ENCODE data around the gene ABHD2. TPM values are rescaled to one million over a fixed set of nuclear protein-coding genes. Genes with fewer than 3 reads are reported as not detected.
"Not testable (repeated sequence)": the region's sequence is repeated elsewhere in the genome, so short reads cannot be mapped to it uniquely, and the experiment has no call there.

The ABHD2 gene
- polyA plus RNA-seq, 1 donor, result 34.5 TPM

DNA sequence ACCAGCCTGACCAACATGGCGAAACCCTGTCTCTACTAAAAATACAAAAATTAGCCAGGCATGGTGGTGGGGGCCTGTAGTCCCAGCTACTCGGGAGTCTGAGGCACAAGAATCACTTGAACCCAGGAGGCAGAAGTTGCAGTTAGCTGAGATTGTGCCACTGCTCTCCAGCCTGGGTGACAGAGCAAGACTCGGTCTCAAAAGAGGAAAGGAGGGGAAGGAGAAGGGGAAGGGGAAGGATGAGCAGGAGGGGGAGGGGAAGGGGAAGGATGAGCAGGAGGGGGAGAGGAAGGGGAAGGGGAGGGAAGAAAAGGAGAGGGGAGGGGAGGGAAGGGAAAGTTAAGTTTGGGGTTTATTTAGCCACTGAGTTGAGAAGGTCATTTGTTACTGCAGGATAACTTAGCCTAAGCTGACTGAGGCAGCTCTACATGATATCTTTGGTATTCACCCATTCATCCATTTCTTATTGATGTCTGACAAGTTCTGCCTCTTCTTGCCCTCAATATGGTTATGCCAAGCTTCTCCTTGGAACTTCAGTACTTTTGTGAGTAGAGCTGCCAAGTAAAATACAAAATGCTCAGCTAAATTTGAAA lies 15.9 kb upstream of the ABHD2 start:
- DNase-seq, result no peak

DNA sequence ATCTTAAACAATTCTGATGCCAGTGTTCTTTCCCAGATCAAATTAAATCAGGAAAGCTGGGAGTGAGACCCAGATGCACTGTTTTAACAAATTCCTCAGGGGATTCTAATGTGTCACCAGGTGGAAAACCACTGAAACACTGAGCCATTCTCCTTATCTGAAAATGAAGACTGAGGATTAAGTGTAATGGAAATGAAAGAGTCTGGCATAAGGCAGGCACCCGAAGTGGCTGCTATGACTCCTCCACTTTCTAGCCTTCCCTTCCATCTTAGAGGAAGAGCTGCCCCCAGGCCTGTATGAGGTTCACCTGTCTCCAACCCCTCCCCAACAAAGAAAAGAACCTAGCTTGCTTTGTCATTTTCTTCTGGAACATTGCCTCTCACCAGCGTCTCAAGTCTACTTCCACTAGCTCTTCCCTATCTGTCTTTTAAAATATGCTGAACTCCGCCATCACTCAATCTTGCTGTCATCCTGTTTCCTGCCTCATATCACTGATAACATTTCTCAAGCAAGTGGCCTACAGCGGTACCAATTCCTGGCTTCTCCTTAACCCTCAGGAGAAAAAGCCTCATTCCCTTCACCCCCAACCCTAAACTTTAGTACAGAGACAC lies 13.7 kb upstream of the ABHD2 start:
- no peak for DNase-seq

DNA sequence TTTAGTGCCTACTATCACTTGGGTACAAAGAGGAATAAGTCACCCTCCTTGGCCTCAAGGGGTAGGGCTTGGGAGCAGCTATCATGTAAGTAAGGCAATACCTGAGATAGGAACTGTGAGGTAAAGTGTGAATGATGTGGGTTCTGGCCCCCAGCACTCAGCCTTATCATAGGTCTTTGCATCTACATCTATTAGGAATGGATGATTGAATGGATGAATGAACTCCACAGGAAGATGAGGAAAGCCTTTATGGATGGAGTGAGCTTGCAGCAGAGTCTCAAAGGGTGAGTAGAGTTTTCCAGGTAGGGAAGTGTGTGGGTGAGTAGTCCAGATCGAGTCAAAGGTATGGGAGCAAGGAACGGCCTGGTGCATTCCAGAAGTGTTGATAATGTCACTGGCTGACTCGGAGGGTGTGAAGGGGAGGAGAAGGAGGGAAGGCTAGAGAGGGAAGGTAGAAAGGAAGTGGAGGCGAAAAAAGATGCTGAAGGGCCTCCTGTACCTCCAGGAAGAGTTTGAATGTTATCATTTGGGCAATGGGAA lies 13.1 kb upstream of the ABHD2 start:
- no peak for DNase-seq

DNA sequence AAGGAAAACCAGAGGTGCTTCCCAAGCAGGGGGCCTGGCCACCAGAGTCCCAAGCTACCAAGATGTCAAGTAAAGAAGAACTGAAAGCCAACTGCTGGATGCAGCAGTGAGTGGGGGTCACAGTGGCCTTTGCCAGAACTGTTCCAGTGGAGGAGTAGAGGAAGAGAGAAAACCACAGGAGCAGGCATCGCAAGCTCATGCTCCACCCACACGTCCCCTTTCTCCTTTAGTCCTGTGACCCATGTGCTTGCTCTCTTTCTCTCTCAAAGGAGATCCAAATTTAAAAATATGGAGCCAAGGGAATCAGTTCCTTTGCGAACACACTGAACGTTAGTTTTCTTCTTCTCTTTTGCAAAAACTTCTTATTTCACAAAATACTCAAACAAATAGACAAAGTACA lies 12.4 kb upstream of the ABHD2 start:
- DNase-seq, result no peak

DNA sequence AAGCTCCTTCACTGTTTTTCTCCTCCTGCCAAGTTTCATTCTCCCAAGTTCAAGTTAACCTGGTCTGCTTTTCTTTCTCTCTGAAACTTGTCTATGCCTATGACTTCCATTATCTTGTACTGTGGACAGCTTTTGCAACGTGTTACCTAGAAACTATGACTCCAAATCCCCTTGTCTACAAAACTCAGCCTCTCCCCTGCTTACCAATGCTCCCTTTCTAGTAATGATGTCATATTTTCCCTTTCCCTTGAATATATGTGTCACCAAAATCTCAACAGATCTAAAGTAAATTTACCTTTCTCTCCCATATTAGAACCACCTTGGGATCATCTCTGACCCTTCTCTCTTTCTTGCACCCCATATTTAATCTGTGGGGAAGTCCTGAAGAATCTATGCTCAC lies 10.5 kb upstream of the ABHD2 start:
- DNase-seq, result no peak

DNA sequence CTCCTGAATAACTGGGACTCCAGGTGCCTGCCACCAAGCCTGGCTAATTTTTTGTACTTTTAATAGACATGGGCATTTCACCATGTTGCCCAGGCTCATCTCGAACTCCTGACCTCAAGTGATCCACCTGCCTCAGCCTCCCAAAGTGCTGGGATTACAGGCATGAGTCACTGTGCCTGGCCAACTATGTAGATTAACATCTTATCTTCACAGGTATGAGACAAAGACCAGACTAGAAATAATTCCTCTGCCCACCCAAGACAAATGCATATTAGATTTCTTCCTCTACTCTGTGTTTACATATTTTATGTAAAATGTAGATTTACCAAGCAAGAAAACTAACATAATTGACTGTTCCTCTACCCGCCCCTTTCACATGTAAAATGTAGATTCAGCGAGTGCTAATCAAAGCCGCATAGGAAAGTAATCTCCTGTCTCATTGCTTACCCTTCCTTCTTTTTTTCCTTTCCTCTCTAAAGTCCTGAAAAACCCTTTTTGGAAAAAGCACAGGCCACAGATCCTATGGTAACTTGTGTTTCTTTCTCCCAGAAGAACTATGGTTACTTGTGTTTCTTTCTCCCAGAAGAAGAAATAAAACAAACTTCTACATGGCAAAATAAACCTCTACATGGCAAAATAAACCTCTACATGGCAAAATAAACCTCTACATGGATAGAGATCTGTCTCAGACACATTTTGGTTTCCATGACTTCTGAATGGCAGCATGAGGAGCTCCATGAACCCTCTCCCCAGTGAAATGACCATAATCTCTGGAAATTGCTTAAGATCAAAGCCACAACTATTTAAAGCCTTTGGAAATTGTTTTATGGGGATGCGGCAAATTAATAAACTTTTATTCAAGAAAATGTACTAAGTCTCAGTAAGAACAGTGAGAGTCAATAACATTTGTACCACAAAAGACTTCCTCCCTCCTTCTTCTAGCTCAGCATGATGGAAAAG lies 9.1 kb upstream of the ABHD2 start:
- DNase-seq, result no peak

DNA sequence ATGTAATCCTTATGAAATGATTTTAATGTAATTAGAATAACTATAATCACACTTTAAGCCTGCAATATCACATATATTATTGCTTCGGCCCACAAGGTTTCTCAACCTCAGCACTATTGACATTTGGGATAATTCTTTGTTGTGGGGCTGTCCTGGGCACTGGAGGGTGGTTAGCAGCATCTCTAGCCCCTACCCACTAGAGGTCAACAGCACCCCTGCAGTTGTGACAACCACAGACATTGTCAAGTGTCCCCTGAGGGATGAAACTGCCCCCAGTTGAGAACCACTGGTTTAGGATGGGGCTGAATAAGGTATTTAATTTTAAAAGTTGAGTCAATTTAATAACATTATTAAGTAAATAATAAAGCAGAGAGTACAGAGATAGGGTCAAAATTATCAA lies 6.4 kb upstream of the ABHD2 start:
- DNase-seq, result no peak

DNA sequence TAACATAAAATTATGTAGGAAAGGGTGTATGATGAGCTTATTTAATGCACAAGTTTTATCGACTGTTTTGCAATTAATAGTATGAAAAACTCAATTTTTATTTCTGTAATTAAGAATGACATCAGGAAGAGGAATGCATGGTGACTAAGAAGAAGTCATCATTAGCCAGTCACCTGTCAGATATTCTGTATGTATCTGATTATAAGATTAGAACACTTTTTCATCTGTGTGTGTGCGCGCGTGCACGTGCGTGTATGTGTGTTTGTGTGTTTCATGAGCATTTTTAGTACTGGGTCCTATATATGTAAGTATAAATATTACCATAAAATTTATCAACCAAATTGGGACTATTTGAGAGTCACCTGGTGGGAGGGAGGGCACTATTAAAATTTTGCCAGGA lies 5.0 kb upstream of the ABHD2 start:
- no peak for DNase-seq

DNA sequence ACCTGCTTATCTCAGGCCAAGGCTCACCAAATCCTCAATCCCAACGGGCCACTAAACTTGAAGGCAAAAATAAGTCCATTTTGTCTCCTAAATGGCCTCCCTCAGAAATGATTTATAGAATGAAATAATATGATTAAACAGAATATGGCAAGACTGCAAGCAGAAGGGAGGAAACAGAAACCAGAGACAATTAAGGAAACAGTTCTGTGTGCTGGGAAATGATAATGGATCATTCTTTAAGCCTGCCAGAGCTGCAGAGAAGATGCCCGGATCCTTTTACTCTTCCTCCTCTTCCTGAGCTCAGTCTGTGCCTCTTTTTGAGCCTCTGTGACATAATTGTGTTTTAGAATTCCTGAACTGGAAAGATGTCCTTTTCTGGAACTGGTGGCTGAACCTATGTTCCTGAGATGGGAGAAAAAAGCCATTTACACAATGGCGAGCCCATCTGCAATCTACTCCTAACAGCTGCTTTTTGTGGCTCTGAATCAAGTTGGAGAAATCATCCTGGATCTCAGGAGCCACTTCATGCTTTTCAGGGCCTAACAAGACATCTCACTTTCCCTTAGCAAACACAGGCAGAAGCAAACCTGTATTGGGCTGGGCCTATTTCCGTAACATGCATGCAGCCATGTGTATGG lies 2.8 kb upstream of the ABHD2 start:
- DNase-seq, result no peak

DNA sequence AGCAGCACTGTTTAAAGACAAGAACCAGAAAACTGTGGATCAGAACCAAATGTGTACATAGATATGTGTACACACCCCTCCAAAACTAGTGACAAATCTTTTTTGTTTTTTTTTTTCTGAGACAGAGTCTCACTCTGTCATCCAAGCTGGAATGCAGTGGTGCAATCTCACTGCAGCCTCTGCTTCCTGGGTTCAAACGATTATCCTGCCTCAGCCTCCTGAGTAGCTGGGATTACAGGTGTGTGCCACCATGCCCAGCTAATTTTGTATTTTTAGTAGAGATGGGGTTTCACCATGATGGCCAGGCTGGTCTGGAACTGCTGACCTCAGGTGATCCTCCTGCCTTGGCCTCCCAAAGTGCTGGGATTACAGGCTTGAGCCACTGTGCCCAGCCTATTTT lies 2.3 kb upstream of the ABHD2 start:
- DNase-seq, result not testable (repeated sequence)

DNA sequence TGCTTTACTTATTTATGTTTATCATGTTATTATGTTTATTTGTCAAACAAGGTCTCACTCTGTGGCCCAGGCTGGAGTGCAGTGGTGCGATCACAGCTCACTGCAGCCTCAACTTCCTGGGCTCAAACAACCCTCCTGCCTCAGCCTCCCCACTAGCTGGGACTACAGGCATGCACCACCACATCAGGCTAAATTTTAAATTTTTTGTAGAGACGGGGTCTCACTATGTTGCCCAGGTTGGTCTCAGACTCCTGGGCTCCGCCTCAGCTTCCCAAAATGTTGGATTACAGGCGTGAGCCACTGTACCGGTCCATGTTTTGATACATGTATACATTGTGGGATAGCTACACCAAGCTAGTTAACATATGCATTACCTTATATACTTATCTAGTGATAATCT lies 1.9 kb upstream of the ABHD2 start:
- not testable (repeated sequence) for DNase-seq

DNA sequence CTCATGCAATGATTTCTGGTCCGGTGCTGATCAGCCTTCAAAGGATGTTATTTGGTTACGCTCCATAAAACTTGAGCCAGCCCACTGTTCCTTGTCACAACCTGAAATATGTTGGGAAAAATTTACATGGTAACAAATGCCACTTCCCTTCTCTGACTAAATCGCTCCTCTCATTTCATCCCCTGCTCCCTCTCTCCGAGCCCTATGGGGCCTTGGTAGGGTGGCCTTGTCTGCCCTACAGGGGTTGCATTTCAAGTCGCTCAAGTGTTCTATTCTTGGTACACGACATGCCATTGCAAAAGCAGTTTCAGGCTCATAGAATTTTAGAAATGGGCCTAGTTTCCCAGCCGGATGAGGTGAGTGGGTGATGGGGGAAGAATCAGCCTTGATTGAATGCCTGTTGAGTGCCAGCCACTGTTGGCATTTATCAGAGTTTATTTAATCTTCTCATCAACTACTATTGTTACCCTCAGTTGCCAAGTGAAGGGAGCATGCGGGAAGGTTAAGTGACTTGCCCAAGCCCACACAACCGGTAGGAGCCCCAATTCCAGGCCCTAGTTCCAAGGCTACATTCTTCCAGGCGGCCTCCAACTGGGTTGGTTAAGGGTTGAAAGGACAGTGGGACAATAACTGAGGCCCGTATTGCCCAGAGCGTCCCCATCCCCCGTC lies 961 bp upstream of the ABHD2 start:
- DNase-seq, result no peak

DNA sequence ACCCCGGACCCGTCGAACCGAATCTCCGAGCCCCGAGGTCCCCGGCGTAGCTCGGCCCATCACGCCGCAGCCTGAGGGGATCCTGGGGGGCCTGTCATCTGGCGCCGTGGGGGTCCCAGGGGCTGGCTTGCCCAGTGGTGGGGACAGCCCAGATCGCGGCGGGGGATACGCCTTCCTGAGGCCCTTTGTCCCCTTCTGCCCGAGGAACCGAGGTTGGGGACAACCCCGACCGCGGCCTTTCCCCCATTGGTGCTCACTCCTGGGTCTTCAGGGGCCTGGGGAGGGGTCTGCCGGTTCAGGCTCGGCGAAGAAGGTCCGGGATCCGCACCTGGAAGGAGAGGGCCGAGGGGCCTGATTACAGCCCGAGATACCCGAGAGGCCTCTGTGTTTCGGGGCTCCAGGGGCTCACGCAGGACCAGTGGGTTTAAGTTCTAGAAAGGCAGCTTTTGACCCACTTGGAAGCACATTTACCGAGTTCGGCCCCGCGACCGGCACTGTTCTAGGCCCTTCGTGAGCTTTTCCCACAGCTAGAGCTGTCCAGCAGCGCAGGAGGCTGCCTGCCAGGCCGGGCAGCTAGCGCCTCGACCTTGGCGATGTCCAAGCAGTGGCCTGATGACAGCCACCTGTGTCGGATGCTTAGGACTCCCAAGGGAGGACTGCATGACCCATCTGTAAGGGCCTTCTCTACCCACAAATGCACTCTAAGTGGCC lies 504 bp downstream of the ABHD2 start:
- DNase-seq, result no peak

DNA sequence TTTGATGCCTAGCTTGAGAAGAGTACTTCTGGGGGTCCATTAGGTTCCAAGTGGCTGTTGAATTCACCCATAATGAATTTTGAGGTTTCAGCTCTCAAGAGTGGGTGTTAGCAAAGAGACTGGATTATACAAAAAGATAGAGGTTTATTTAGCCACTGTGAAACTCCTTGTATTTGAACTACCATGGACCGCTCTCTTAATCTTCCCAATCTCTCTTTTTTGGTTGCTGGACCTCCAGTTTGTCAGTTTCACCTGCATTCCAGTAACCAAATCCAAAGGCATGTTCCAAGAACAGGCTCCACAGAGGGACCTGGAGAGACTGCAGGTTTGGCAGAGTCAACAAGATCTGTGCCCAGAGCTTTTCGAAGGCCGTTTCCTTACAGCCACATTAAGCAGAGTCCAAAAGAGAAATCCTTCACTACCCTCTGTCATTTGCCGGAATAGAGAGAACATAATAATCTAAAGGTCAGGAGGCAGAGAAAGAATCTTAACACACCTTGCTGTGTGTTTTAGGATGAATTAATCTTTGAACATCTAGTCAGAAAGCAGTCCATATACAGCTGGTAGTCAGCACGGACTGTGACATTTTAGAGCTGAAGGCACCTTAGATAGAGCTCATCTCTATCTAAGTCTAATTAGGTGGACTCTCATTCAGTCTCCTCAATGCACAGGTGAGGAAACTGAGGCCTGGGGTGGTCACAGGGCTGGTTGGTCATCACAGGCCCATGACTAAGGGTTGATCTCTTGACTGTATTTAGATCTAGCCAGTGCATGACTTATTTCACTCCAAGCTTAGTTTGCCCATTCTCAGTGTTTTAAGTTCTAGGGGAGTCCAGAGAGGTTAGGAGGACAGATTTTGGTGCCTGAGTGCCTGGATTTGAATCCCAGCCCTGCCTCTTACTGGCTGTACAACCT lies 1.3 kb downstream of the ABHD2 start:
- DNase-seq, result no peak

DNA sequence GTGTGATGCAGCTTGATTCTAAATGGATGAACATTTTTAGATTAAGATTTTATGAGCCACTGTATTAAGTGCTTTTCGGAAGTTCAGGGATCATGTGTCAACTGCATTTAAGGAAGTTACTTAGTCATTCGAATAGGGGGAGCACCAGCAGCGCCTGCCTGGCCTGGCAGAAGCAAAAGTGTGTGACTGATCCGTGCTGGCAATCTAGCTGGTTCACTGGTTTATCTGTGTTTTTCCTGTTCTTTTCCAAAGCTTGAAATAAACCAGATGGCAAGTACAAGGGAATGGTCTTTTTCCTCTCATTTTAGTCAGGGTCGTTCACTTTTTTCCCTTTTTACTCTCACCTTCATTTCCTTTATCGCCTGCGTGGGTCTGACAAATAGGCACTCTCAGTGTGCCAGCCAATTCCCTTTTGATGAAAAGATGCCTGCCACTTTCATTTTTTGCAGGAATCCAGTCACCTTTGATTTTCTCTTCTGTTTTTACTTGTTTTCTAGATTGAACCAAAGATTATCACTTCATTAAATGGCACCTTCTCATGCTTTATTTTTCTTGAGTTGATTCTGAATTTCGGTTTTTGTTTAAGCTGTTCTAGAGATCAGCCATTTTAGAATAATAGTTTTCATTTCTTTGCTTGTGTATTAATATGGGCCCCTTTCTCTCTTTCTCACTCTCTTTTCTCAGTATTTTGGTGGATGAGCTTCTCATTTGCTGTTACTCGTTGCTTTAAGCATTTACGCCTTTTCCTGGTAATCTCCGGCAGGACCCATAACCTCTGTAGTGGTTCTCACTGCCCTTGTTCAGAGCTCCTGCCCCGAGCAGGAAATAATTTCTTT lies 2.8 kb downstream of the ABHD2 start:
- no peak for DNase-seq

DNA sequence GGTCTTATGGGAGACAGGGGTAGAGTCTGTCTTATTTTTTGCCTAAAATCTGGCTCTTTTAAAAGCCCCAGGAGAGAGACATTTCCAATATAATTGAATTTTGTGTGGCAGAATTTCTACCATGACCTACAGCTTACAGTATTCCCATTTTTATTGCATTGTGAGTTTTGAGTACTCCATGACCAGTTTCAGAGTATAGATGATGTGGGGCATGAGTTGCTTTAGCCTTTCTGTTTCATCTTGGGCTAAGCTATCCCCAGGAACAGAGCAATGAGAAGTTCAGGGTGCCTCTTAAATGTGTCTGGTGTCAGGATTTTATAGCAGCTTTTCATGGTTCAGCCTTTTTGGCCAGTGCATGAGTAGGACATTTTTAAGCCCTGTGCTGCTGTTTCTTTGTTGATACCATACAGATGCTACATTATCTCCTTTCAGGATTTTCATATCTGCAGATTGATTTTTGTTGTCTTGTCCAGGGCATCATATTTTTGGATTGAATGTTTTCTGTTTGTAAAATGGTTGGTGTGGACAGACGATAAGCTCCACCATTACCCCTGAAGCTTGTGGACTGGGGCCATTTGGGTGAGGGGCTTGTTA lies 3.5 kb downstream of the ABHD2 start:
- no peak for DNase-seq

DNA sequence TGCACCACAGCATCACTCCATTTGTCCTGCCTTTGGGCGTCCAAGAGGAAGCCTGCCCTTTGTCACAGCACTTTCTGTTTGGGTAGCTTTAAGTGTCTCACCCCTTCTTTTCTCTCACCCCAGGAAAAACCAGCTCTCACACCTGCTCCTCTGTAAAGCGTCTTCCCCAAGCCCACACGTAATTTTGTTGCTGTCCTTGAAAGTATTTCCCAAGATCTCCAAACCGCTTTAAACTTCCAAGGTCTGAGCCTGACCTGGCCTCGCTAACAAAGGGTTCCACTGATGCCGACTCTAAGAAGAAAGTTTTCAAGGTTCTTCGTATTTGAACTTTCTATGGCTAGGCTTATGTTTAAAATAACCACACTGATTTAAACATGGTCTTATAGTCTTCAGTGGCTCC lies 5.3 kb downstream of the ABHD2 start:
- no peak for DNase-seq

DNA sequence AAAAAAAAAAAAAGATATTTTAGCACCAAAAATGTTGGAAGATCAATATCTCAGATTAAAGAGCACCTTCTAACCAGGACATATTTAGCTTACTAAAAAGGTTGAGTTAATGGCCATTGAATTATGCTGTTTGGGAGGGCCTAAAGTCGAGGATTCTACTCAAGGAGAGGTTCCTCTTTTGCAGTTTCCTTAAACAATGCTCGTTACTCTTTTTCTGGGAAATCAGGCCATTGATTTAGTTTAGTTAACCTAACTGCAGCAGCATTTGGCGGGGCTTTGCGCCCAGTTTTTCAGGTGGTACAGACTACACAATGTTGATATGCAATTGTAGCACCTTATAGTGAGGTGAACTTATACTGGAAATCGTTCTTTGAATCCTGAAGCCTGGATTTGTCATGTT lies 6.8 kb downstream of the ABHD2 start:
- DNase-seq, result no peak

DNA sequence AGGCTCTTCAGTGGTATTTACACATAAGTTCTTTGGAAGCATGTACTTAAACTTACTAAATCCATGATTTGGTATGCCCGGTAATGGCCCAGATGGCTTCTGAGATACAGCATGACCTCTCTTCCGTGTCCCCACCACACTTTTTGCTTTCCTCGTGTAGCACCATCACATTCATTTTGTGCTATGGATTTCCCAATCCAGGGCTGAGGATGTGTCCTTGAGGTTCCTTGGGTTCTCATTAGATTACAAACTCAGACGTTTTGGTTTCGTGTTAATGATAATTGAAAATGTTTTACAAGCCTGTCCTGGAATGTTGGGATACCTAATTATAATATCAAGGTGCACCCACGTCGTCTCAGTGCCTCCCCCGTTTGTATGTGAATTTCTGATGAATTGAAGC lies 7.3 kb downstream of the ABHD2 start:
- no peak for DNase-seq

All from left kidney (tissue), 2 donors.